CD1c-positive myeloid dendritic cell (primary cell): ENCODE results near the gene KLF6.

ENCODE experiments used
- DNase-seq: peaks from one replicate; pipeline ENCODE4 v3.0.0-alpha.2; 2016; ENCODE audit errors: extremely low spot score

The KLF6 gene

DNA sequence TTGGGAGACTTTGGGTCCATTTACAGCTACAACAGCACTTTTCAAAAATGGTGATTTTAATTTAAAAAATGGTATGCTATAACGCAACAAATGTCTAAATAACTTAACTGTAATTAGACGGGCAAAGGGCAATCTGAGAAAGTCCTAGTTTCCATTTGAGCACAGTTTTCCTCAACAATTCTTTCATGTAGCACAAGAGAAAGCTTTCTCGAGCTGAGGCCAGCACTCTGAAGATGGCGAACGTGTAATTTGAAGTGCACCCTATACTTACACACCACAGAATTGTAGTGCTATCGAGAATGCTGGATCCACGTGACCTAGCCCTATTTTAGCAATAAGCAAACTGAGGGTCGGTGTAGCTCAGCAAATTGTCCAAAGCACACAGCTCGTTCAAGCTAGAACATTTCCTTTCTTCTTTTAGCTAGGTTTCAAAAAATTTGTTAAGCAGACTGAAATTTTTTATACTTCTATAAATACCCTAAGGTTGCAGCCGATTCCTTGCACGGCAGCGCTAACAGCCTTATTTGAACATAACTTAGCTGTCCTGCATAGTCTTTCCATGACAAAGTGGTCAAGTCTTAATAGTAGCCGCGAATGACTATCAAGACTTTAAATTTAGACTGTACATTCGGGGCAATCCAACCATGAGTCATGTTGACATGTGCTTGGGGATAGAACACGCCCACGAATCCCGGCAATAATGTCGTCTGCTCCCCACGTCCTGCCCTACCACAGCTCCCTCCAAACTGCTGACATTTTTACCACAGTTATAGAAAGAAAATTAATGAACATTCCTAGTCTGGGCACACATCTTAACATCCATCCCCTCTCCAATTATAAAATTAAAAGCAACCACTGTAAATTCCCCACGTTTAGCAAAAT is 10.0 kb downstream of the KLF6 start:
- peak; percentile 75 for DNase-seq

DNA sequence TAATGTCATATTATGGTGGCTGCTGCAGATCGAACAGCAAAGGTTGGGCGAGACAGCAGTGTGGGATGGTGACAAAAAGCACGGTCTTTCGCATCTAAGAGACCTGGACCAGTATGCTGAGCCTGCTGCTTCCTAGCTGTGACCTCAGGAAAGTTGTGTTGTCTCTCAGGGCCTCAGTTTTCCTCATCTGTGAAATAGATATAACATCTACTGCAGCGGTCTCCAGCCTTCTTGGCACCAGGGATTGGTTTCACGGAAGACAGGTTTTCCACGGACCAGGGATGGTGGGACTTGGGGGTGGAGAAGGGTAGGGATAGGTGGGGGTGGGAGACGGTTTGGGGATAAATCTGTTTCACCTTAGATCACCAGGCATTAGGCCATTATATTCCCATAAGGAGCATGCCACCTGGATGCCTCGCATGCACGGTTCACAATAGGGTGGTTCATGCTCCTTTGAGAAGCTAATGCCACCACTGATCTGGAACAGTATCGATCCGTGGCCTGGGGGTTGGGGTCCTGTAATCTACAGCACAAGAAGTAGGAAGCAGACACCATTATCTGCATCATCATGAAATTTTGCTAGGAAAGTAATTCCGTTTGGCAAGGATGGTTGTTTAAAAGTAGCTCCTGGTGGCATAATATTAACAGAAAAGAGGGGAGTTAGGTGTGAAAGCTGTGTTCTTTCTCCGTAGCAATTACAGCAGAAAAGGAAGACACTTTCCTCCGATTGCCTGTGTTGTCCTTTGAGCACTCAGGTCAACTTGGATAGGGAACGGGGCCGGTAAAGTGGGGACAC is 10.8 kb downstream of the KLF6 start:
- DNase-seq = no peak

DNA sequence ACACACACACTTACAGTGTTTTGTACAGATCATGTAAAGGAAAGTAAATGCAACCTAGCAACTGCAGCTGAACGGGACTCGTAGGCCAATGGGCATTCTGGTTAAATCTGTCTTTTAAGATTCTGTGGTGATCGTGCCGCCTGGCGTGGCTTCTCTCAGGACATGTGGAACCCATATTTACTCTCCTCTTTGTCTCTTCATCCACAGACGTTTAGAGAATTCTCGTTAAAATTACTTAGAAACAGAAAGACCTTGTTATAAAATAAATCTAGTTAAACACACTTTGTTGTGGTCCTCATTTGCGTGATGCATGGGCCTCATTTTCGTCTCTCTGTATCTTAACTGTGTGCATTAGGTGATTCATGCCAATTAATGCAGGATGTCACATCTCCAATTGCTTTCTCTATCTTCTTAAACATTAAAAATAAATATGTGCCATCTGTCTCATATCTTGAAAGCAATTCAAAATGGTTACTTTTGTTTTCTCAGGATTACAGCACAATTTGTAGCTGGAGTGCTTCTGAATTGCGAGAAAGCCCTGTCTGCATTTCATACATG is 11.5 kb downstream of the KLF6 start:
- DNase-seq = no peak

DNA sequence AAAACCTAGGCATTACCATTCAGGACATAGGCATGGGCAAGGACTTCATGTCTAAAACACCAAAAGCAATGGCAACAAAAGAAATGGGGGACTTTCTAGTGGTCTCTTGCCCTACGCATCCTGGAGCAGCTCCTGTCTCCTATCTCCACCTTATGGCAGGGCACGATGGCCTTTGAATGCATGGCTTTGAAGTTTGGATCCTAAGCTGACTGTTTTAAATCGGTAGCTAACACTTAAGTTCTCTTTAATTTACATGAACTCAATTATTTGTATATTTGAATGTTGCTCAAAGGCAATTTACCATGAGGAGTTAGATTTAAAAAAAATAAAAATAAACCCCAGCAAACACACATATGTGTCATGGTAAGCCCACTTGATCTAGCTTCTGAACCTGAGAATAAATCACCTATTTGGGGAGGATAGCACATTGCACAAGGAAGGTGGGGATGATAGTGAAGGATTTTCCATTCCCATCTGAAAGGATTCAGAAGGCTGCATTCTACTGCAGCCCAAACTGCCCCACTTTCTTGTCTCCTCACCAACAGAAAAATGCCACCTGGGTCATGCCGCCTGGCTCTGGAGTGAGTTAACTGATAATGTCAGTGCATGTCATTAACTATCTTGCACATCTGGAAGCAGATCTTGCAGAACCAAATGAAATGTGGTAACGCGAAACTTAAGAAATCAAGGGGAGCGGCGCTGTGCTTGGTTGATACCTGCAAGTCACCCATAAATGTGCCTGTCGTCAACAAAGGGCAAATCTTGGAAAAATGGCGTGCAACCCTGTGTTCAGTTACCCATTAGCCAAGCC is 12.4 kb downstream of the KLF6 start:
- no peak for DNase-seq

GRCh38 chr10:3770611-3771110 is 14.3 kb downstream of the KLF6 start:
- no peak for DNase-seq

GRCh38 chr10:3769556-3769955 is 15.5 kb downstream of the KLF6 start:
- DNase-seq = peak; percentile 68

GRCh38 chr10:3766046-3766756 is 18.8 kb downstream of the KLF6 start:
- no peak for DNase-seq

- DNase-seq = peak; percentile 44
Observed at GRCh38 chr10:3765146-3765545, 19.9 kb downstream of the KLF6 start.

GRCh38 chr10:3764626-3765112 is 20.3 kb downstream of the KLF6 start:
- DNase-seq = no peak

GRCh38 chr10:3763852-3764625 is 21.0 kb downstream of the KLF6 start:
- no peak for DNase-seq

- DNase-seq = no peak
Observed at GRCh38 chr10:3763035-3763456, 22.0 kb downstream of the KLF6 start.

GRCh38 chr10:3762309-3762708 is 22.7 kb downstream of the KLF6 start:
- DNase-seq = no peak

- no peak for DNase-seq
Observed at GRCh38 chr10:3761904-3762303, 23.1 kb downstream of the KLF6 start.

DNA sequence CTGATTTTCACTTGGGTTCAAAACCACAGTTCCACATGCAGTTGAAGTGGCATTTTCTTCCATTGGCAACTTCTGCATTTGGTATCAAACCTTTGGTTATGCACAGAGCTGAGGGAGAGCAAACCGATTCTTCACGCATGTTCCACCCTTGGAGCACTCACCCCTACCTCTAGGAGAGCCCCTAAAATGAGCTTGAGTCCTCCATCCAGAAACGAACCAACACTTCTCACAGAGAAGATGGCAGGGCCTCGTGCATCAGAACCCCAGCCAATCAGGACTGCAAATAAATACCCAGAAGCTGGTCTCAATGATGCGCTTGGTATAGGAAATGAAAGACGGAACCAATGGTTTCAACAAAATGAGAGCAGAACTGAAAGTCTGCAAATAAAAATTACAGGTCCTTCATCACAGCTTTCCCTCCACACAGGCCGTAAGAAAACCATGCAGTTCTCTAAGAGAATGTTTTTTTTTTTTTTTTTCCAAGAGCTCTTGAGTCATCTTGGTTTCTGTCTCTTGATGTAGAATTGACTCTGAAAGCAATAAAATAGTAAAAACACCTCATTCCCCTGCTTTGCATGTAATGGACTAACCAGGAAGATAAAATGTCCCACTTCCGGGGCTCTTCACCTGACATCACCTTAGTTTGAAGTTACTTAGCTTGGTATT is 23.9 kb downstream of the KLF6 start:
- DNase-seq = peak; percentile 88

- DNase-seq = no peak
Observed at GRCh38 chr10:3760083-3760482, 24.9 kb downstream of the KLF6 start.

DNA sequence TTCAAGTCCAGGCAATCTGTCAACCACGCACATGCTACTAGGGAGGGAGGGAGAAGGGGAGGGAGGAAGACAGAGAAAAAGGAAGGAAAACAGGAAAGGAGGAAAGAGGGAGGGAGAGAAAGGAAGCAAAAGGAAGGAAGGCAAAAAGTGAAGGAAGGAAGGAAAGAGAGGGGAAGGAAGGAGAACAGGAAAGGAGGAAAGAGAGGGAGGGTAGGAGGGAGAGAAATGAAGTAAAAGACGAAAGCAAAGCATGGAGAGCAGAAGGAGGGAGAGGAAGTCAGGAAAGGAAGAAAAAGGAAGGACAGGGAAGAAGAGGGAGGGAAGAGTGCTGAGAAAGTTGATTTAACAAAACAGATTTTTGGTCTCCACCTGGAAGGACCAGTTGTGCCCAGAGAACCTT is 25.6 kb downstream of the KLF6 start:
- no peak for DNase-seq

- no peak for DNase-seq
Observed at GRCh38 chr10:3758491-3758970, 26.5 kb downstream of the KLF6 start.

DNA sequence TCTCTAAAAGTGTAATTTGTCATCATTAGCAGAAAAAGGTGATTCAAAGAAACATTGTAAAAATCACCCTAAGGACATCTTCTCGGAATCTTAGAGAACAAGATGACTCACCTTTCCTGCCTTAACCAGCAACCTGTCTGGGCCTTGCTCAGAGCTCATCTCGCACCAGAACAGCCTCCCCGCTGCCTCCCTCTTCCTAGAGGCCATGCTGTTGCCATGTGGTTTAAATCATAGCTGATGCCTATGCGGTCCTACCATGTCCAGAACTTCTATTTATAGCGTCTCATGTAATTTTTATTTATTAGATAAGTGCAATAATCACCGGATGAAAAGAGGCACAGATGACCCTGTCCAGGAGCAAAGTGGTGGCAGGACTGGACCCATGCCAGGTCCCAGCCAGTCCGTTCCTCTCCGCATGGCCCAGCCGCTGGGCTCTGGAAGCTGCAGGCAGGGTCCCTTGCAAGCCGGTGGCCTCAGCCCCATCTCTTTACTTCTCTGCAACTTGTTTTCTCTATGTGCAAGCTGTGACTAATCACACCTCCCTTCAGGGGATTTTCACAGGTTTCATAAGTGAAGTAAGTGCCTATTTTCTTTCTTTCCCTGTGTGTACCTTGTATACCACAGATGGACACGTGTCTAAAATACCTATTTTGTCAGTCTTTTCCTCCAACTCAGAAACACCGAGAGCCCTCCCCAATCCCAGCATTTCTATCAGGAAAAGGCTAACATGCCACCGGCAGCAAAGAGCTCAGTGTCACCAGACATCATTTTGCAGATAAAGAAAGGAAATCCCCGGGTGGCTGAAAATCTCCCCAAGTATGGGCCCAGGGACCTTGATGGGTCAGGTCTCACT is 27.1 kb downstream of the KLF6 start:
- DNase-seq = no peak
